Keratinocyte (primary cell): Measurements from ENCODE around the gene GLIPR1.

ENCODE experiments used
- EZH2 ChIP-seq: IDR thresholded peaks from one replicate; pipeline ENCODE4 v1.6.1; 2012; ENCODE audit warnings: inconsistent platforms, mild to moderate bottlenecking, low read length, moderate library complexity
- TF ChIP-seq, protein P1 (sequence below), 3 experiments: IDR thresholded peaks in 1 of 3; conservative IDR thresholded peaks in 1 of 3; optimal IDR thresholded peaks in 1 of 3; 2 replicates in 2 of 3; 3 replicates in 1 of 3; pipeline versions ENCODE3 to v1.5.1; 2011; ENCODE audit warnings: low read length in 3 of 3, mild to moderate bottlenecking in 3 of 3, moderate library complexity in 2 of 3, control low read depth in 1 of 3, inconsistent platforms in 1 of 3; ENCODE audit not compliant: insufficient read depth in 2 of 3; ENCODE audit errors: extremely low read depth in 1 of 3

DNA sequence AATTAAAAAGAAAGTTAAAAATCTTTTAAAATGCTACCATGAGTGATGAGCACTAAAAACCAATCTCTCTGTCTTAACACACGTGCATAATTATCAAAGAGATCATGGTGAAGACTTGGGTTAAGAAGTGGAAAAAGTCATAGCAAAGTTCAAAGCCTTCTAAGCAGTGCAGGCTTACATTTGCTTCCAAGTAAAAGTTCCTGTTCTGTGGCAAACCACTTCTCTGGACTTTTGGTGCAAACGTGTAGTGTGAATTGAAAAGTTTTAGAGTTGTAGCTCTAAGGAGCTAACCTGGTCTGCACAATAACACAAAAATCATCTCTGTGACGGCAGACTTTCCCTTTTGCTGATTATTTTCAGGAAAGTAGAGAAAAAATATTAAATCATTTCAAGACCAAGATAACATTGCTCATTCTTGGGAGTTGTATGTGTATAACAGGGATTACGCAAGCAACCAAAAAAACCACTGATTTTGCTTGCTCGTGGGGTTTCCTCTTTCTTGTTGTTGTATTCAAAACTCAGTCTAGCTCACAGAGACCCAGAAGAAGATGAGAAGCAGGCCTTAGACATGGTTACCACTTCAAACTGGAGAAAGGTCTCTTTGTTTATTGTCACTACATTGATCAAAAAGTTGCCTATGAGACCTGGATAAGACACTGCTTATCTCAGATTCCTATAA lies 2.3 kb upstream of the GLIPR1 start:
- TF ChIP-seq EZH2: no peak
- TF ChIP-seq, protein P1, sequence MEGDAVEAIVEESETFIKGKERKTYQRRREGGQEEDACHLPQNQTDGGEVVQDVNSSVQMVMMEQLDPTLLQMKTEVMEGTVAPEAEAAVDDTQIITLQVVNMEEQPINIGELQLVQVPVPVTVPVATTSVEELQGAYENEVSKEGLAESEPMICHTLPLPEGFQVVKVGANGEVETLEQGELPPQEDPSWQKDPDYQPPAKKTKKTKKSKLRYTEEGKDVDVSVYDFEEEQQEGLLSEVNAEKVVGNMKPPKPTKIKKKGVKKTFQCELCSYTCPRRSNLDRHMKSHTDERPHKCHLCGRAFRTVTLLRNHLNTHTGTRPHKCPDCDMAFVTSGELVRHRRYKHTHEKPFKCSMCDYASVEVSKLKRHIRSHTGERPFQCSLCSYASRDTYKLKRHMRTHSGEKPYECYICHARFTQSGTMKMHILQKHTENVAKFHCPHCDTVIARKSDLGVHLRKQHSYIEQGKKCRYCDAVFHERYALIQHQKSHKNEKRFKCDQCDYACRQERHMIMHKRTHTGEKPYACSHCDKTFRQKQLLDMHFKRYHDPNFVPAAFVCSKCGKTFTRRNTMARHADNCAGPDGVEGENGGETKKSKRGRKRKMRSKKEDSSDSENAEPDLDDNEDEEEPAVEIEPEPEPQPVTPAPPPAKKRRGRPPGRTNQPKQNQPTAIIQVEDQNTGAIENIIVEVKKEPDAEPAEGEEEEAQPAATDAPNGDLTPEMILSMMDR (optimal IDR thresholded peaks at IDR 0.05 in 1 of 3, IDR thresholded peaks at IDR 0.05 in 1 of 3, conservative IDR thresholded peaks at IDR 0.05 in 1 of 3; ENCODE audit: extremely low read depth in 1 of 3, insufficient read depth in 2 of 3, low read length in 3 of 3): no peak
